Mesenchymal stem cell (in vitro differentiated cells and primary cell): ENCODE results near the gene ACVRL1.
A peak's percentile ranks its signal among the peaks of the same experiment; 100 is the strongest.

Source experiments
- DNase-seq: peaks from one replicate; pipeline ENCODE4 v3.0.0-alpha.2; 2013
- H2AFZ ChIP-seq: one replicate; pipeline ENCODE4 v1.6.1; 2013; ENCODE audit warnings: low read depth, mild to moderate bottlenecking, control low read depth, inconsistent platforms, low read length, moderate library complexity
- H2AK5ac ChIP-seq: 2 replicates; pipeline ENCODE4 v1.6.1; 2013; ENCODE audit warnings: low read length, moderate library complexity, mild to moderate bottlenecking, inconsistent platforms; ENCODE audit not compliant: severe bottlenecking
- H2BK120ac ChIP-seq: one replicate; pipeline ENCODE4 v1.6.1; 2013; ENCODE audit warnings: low read depth, mild to moderate bottlenecking, inconsistent platforms, low read length, moderate library complexity
- H2BK12ac ChIP-seq, 2 experiments: one replicate each; pipeline ENCODE4 v1.6.1; 2013; ENCODE audit warnings: inconsistent platforms in 2 of 2, low read length in 2 of 2, mild to moderate bottlenecking in 2 of 2, moderate library complexity in 2 of 2, control low read depth in 1 of 2
- H2BK15ac ChIP-seq: one replicate; pipeline ENCODE4 v1.6.1; 2013; ENCODE audit warnings: mild to moderate bottlenecking, low read depth, inconsistent platforms; ENCODE audit not compliant: poor library complexity, severe bottlenecking
- H2BK5ac ChIP-seq: 2 replicates; pipeline ENCODE4 v1.6.1; 2013; ENCODE audit warnings: low read depth, mild to moderate bottlenecking, low read length, control low read depth, inconsistent platforms; ENCODE audit not compliant: poor library complexity, severe bottlenecking
- H3K14ac ChIP-seq, 2 experiments: one replicate each; pipeline ENCODE4 v1.6.1; 2013; ENCODE audit warnings: inconsistent platforms in 2 of 2, low read length in 2 of 2, control low read depth in 1 of 2, mild to moderate bottlenecking in 1 of 2, moderate library complexity in 1 of 2
- H3K18ac ChIP-seq, 2 experiments: one replicate each; pipeline ENCODE4 v1.6.1; 2013; ENCODE audit warnings: inconsistent platforms in 2 of 2, low read length in 2 of 2, control low read depth in 1 of 2, low read depth in 1 of 2, mild to moderate bottlenecking in 1 of 2
- H3K23ac ChIP-seq, 2 experiments: one replicate each; pipeline ENCODE4 v1.6.1; 2013; ENCODE audit warnings: inconsistent platforms in 2 of 2, low read length in 2 of 2, mild to moderate bottlenecking in 2 of 2, moderate library complexity in 2 of 2, control low read depth in 1 of 2
- H3K27ac ChIP-seq: 2 replicates; pipeline ENCODE4 v1.5.1; 2013; ENCODE audit warnings: mild to moderate bottlenecking, moderate library complexity, low read length, control low read depth, inconsistent platforms; ENCODE audit not compliant: poor library complexity, severe bottlenecking
- H3K27me3 ChIP-seq, 2 experiments: 2 replicates each; pipeline versions ENCODE4 v1.6.1 to v1.7.0; 2013; ENCODE audit warnings: low read length in 2 of 2, mild to moderate bottlenecking in 2 of 2, moderate library complexity in 2 of 2, control low read depth in 1 of 2, inconsistent platforms in 1 of 2; ENCODE audit not compliant: control insufficient read depth in 1 of 2, insufficient read depth in 1 of 2
- H3K36me3 ChIP-seq, 2 experiments: 2 replicates each; pipeline versions ENCODE4 v1.6.1 to v1.7.0; 2013; ENCODE audit warnings: low read length in 2 of 2, control low read depth in 1 of 2, inconsistent platforms in 1 of 2, low read depth in 1 of 2, mild to moderate bottlenecking in 1 of 2; ENCODE audit not compliant: insufficient read depth in 2 of 2, control insufficient read depth in 1 of 2
- H3K4ac ChIP-seq, 2 experiments: one replicate each; pipeline ENCODE4 v1.6.1; 2013; ENCODE audit warnings: inconsistent platforms in 2 of 2, low read length in 2 of 2, mild to moderate bottlenecking in 2 of 2, moderate library complexity in 2 of 2, control low read depth in 1 of 2, low read depth in 1 of 2
- H3K4me1 ChIP-seq: 2 replicates; pipeline ENCODE4 v1.6.1; 2013; ENCODE audit warnings: low read depth, low read length, control low read depth; ENCODE audit not compliant: control insufficient read depth, insufficient read depth
- H3K4me2 ChIP-seq: 2 replicates; pipeline ENCODE4 v1.6.1; 2013; ENCODE audit warnings: low read length, mild to moderate bottlenecking, inconsistent platforms; ENCODE audit not compliant: poor library complexity, severe bottlenecking
- H3K4me3 ChIP-seq, 2 experiments: 2 replicates each; pipeline versions ENCODE4 v1.5.1 to v1.7.0; 2013; ENCODE audit warnings: low read length in 2 of 2, mild to moderate bottlenecking in 2 of 2, control low read depth in 1 of 2, low read depth in 1 of 2; ENCODE audit not compliant: insufficient read depth in 1 of 2
- H3K79me1 ChIP-seq: replicated peaks from 2 replicates; pipeline ENCODE4 v1.6.1; 2013; ENCODE audit warnings: mild to moderate bottlenecking, control low read depth, low read length, inconsistent platforms; ENCODE audit not compliant: poor library complexity, severe bottlenecking
- H3K9ac ChIP-seq: 2 replicates; pipeline ENCODE4 v1.7.0; 2013; ENCODE audit warnings: mild to moderate bottlenecking, low read length, moderate library complexity
- H3K9me3 ChIP-seq: 2 replicates; pipeline ENCODE4 v1.7.0; 2013; ENCODE audit warnings: mild to moderate bottlenecking, low read length; ENCODE audit not compliant: control insufficient read depth
- H4K8ac ChIP-seq: one replicate; pipeline ENCODE4 v1.6.1; 2013; ENCODE audit warnings: inconsistent platforms, mild to moderate bottlenecking, low read length, moderate library complexity
- H4K91ac ChIP-seq: one replicate; pipeline ENCODE4 v1.6.1; 2013; ENCODE audit warnings: mild to moderate bottlenecking, low read length, inconsistent platforms
- WGBS: methylation state at CpG from one replicate; pipeline ENCODE4 v1.1.7; 2013; ENCODE audit warnings: mixed read lengths; 5-methylcytosine and 5-hydroxymethylcytosine counted together

ACVRL1 gene

GRCh38 chr12:51915951-51916350 is 8.6 kb downstream of the ACVRL1 start:
- no peak overlapping the region for H2AFZ ChIP-seq
- H3K14ac ChIP-seq = no peak overlapping the region
- no peak overlapping the region for H2BK5ac ChIP-seq
- no peaks in the 10 kb centered on the region for H3K27me3 ChIP-seq
- no peaks in the 10 kb centered on the region for H3K79me1 ChIP-seq
- H2BK120ac ChIP-seq = no peak overlapping the region
- no peak overlapping the region for H3K23ac ChIP-seq
- no peak overlapping the region for H3K27ac ChIP-seq
- H4K8ac ChIP-seq = no peak overlapping the region
- 98% methylated on average over 11 of the region's 11 CpGs for WGBS
- H3K4me2 ChIP-seq = no peak overlapping the region
- H3K9ac ChIP-seq = no peak overlapping the region
- H3K4me1 ChIP-seq = peaks cover 3% of the 10 kb centered on the region
- peaks cover 0 to 75% of the 10 kb centered on the region in 2 experiments for H3K36me3 ChIP-seq
- no peak overlapping the region for H2AK5ac ChIP-seq
- H2BK15ac ChIP-seq = no peak overlapping the region
- no peak overlapping the region for H3K4ac ChIP-seq
- H3K4me3 ChIP-seq = no peak overlapping the region
- H3K18ac ChIP-seq = no peak overlapping the region
- H4K91ac ChIP-seq = no peak overlapping the region
- no peak overlapping the region for H2BK12ac ChIP-seq
- no peak for DNase-seq
- H3K9me3 ChIP-seq = no peaks in the 10 kb centered on the region

DNA sequence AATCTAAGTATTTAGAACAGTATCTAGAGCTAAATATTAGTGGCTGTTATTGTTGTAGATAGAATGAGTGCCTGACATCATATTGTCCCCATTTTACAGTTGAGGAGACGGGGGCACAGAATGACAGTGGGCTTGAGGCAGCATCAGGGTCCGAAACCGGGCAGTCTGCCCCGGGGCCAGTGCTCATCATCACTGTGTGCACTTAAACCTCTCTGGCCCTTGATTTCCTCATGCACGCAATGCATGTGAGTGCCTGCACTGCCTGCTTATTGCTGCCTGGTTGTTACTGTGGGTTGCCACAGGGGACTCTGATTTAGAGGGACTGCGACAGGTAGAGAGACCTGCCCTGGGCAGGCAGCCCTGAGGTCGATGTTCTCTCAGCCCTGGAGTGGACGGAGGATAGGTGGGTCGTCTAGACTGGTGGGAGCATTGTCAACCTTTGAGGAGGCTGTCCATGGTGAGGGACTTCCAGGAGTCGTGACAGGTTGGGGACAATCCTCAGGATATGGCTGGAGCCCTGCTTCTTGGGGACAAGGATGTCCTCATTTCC is 9.8 kb downstream of the ACVRL1 start:
- no peak overlapping the region for H2BK15ac ChIP-seq
- no peak overlapping the region for H3K4me3 ChIP-seq
- WGBS = 96% methylated on average over 10 of the region's 10 CpGs
- DNase-seq = no peak
- H3K36me3 ChIP-seq = peaks cover 0 to 82% of the 10 kb centered on the region in 2 experiments
- H2BK12ac ChIP-seq = no peak overlapping the region
- H2BK5ac ChIP-seq = no peak overlapping the region
- no peak overlapping the region for H4K91ac ChIP-seq
- no peak overlapping the region for H4K8ac ChIP-seq
- no peak overlapping the region for H3K27ac ChIP-seq
- no peak overlapping the region for H2AK5ac ChIP-seq
- H3K23ac ChIP-seq = no peak overlapping the region
- H3K18ac ChIP-seq = no peak overlapping the region
- H2BK120ac ChIP-seq = no peak overlapping the region
- no peaks in the 10 kb centered on the region for H3K27me3 ChIP-seq
- peak overlapping the region; percentile 24 for H3K9ac ChIP-seq
- H3K4me2 ChIP-seq = no peak overlapping the region
- no peaks in the 10 kb centered on the region for H3K9me3 ChIP-seq
- peaks cover 3% of the 10 kb centered on the region for H3K4me1 ChIP-seq
- no peak overlapping the region for H2AFZ ChIP-seq
- no peak overlapping the region for H3K4ac ChIP-seq
- H3K14ac ChIP-seq = no peak overlapping the region
- H3K79me1 ChIP-seq = no peaks in the 10 kb centered on the region

DNA sequence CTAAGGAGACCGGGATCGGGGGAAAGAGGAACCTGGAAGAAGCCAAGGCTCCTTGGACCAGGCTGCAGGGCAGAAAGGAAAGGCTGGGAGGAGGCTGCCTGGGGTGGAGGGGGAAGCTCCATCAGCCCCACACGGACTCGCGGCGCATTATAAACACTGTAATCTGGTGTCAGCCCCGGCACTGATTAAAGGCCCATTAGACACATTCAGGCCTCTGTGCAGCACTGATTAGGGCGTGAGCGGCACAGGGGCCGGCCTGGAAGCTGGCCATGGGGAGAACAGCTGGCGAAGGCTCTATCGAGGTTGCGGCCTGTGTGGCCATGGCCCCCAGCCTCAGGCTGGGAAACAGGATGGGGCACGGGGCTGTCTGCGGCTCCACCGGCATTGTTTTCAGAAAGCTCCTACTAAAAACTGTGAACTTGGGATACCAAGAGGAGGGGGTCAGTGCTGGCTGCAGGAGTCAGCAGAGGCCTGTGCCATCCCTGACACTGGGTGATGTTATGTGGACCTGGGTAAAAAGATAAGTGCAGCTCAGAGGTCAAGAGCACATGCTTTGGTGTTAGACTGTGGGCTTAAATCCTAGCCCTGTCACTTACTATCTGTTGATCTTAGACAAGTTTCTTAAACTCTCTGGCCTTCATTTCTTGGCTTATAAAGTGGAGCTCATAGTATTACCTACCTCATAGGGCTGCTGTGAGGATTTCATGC is 10.6 kb downstream of the ACVRL1 start:
- Histone ChIP-seq H2BK5ac (no peak overlapping the region), H3K4ac (no peak overlapping the region), H3K4me1 (no peaks in the 10 kb centered on the region), H4K8ac (peak overlapping the region; percentile 27), H3K79me1 (no peaks in the 10 kb centered on the region), H3K14ac (no peak overlapping the region), H3K18ac (no peak overlapping the region), H2BK15ac (no peak overlapping the region), H3K4me2 (no peak overlapping the region), H3K4me3 (no peak overlapping the region), H3K9ac (peak overlapping the region; percentile 24), H3K36me3 (peaks cover 0 to 75% of the 10 kb centered on the region in 2 experiments), H2AFZ (no peak overlapping the region), H4K91ac (no peak overlapping the region), H2BK12ac (peak overlapping the region in 1 of 2 experiments; percentile 15), H2AK5ac (no peak overlapping the region), H2BK120ac (no peak overlapping the region), H3K27me3 (no peaks in the 10 kb centered on the region), H3K9me3 (no peaks in the 10 kb centered on the region), H3K27ac (no peak overlapping the region), H3K23ac (no peak overlapping the region)
- no peak for DNase-seq
- WGBS = 87% methylated on average over 16 of the region's 16 CpGs

GRCh38 chr12:51920046-51920445 is 12.7 kb downstream of the ACVRL1 start:
- Histone ChIP-seq H3K4me3 (no peak overlapping the region), H3K36me3 (peaks cover 0 to 62% of the 10 kb centered on the region in 2 experiments), H3K4me1 (peaks cover 5% of the 10 kb centered on the region), H3K9ac (no peak overlapping the region), H3K27ac (no peak overlapping the region), H3K79me1 (no peaks in the 10 kb centered on the region), H2BK12ac (no peak overlapping the region), H4K8ac (no peak overlapping the region), H2AK5ac (no peak overlapping the region), H4K91ac (no peak overlapping the region), H2BK5ac (no peak overlapping the region), H3K9me3 (no peaks in the 10 kb centered on the region), H3K14ac (no peak overlapping the region), H3K4me2 (no peak overlapping the region), H3K23ac (no peak overlapping the region), H3K18ac (no peak overlapping the region), H2BK15ac (no peak overlapping the region), H2BK120ac (no peak overlapping the region), H3K27me3 (peaks cover 0 to 5% of the 10 kb centered on the region in 2 experiments), H2AFZ (no peak overlapping the region), H3K4ac (no peak overlapping the region)
- no peak for DNase-seq
- WGBS = 86% methylated on average over 1 of the region's 2 CpGs
